Measurements from ENCODE around the gene VPREB1. TPM values are rescaled to one million over a fixed set of nuclear protein-coding genes. Genes with fewer than 3 reads are reported as not detected.

VPREB1 gene
- total RNA-seq, 1 experiment from 2014 or later: not detected

GRCh38 chr22:22229683-22230420 is 14.7 kb upstream of the VPREB1 start:
- Histone ChIP-seq H3K27ac (ENCODE audit: low read depth, low read length, poor library complexity, severe bottlenecking) (no peak overlapping the region), H3K36me3 (ENCODE audit: insufficient read depth, low read length, poor library complexity, severe bottlenecking) (no peaks in the 10 kb centered on the region), H3K9me3 (ENCODE audit: low read depth, low read length, poor library complexity, severe bottlenecking) (no peaks in the 10 kb centered on the region), H3K4me1 (ENCODE audit: insufficient read depth, low read length, poor library complexity, severe bottlenecking) (no peaks in the 10 kb centered on the region), H3K4me3 (ENCODE audit: low read depth, low read length, poor library complexity, severe bottlenecking) (no peak overlapping the region), H3K27me3 (replicated peaks; ENCODE audit: insufficient read depth, low read depth, low read length, poor library complexity) (no peaks in the 10 kb centered on the region)
- DNase-seq (ENCODE audit: low spot score): no peak
- intact Hi-C loops (cut with micrococcal nuclease; ENCODE audit: unreplicated experiment): no loop called here
- BruUV-seq (replicated peaks): no TSS peak
- TF ChIP-seq EZH2 (IDR thresholded peaks at IDR 0.05; ENCODE audit: borderline replicate concordance, low read depth, low read length, poor library complexity, severe bottlenecking): no peak
- TF ChIP-seq, protein P1, sequence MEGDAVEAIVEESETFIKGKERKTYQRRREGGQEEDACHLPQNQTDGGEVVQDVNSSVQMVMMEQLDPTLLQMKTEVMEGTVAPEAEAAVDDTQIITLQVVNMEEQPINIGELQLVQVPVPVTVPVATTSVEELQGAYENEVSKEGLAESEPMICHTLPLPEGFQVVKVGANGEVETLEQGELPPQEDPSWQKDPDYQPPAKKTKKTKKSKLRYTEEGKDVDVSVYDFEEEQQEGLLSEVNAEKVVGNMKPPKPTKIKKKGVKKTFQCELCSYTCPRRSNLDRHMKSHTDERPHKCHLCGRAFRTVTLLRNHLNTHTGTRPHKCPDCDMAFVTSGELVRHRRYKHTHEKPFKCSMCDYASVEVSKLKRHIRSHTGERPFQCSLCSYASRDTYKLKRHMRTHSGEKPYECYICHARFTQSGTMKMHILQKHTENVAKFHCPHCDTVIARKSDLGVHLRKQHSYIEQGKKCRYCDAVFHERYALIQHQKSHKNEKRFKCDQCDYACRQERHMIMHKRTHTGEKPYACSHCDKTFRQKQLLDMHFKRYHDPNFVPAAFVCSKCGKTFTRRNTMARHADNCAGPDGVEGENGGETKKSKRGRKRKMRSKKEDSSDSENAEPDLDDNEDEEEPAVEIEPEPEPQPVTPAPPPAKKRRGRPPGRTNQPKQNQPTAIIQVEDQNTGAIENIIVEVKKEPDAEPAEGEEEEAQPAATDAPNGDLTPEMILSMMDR (conservative IDR thresholded peaks at IDR 0.05; ENCODE audit: low read depth, low read length): no peak
- POLR2A ChIA-PET (ENCODE audit: low non-redundant PET): no interaction called here
- CTCF ChIA-PET: no interaction called here

GRCh38 chr22:22230438-22230837 is 14.1 kb upstream of the VPREB1 start:
- H3K27me3 ChIP-seq (replicated peaks; ENCODE audit: insufficient read depth, low read depth, low read length, poor library complexity): no peaks in the 10 kb centered on the region
- intact Hi-C loops (cut with micrococcal nuclease; ENCODE audit: unreplicated experiment): no loop called here
- TF ChIP-seq, protein P1 (conservative IDR thresholded peaks at IDR 0.05; ENCODE audit: low read depth, low read length): no peak
- no peak for TF ChIP-seq EZH2 (IDR thresholded peaks at IDR 0.05; ENCODE audit: borderline replicate concordance, low read depth, low read length, poor library complexity, severe bottlenecking)
- H3K4me1 ChIP-seq (ENCODE audit: insufficient read depth, low read length, poor library complexity, severe bottlenecking): no peaks in the 10 kb centered on the region
- H3K36me3 ChIP-seq (ENCODE audit: insufficient read depth, low read length, poor library complexity, severe bottlenecking): no peaks in the 10 kb centered on the region
- no peak for DNase-seq (ENCODE audit: low spot score)
- no TSS peak for BruUV-seq (replicated peaks)
- ChIA-PET POLR2A (ENCODE audit: low non-redundant PET) (no interaction called here), CTCF (no interaction called here)
- H3K27ac ChIP-seq (ENCODE audit: low read depth, low read length, poor library complexity, severe bottlenecking): no peak overlapping the region
- H3K9me3 ChIP-seq (ENCODE audit: low read depth, low read length, poor library complexity, severe bottlenecking): no peaks in the 10 kb centered on the region
- no peak overlapping the region for H3K4me3 ChIP-seq (ENCODE audit: low read depth, low read length, poor library complexity, severe bottlenecking)

GRCh38 chr22:22233081-22233480 is 11.5 kb upstream of the VPREB1 start:
- Histone ChIP-seq H3K27me3 (replicated peaks; ENCODE audit: insufficient read depth, low read depth, low read length, poor library complexity) (no peaks in the 10 kb centered on the region), H3K4me3 (ENCODE audit: low read depth, low read length, poor library complexity, severe bottlenecking) (no peak overlapping the region), H3K36me3 (ENCODE audit: insufficient read depth, low read length, poor library complexity, severe bottlenecking) (no peaks in the 10 kb centered on the region), H3K9me3 (ENCODE audit: low read depth, low read length, poor library complexity, severe bottlenecking) (no peaks in the 10 kb centered on the region), H3K27ac (ENCODE audit: low read depth, low read length, poor library complexity, severe bottlenecking) (no peak overlapping the region), H3K4me1 (ENCODE audit: insufficient read depth, low read length, poor library complexity, severe bottlenecking) (no peaks in the 10 kb centered on the region)
- intact Hi-C loops (cut with micrococcal nuclease; ENCODE audit: unreplicated experiment): no loop called here
- no TSS peak for BruUV-seq (replicated peaks)
- DNase-seq (ENCODE audit: low spot score): no peak
- TF ChIP-seq, protein P1 (conservative IDR thresholded peaks at IDR 0.05; ENCODE audit: low read depth, low read length): no peak
- TF ChIP-seq EZH2 (IDR thresholded peaks at IDR 0.05; ENCODE audit: borderline replicate concordance, low read depth, low read length, poor library complexity, severe bottlenecking): no peak
- POLR2A ChIA-PET (ENCODE audit: low non-redundant PET): no interaction called here
- CTCF ChIA-PET: no interaction called here
